DMS53 (cell line): ENCODE results near the gene PNCK.
"Not testable (repeated sequence)": the region's sequence is repeated elsewhere in the genome, so short reads cannot be mapped to it uniquely, and the experiment has no call there.

ENCODE experiments used
- DNase-seq: peaks from one replicate; lab custom pipeline; 2025; lab: John Stamatoyannopoulos, UW

The PNCK gene

DNA sequence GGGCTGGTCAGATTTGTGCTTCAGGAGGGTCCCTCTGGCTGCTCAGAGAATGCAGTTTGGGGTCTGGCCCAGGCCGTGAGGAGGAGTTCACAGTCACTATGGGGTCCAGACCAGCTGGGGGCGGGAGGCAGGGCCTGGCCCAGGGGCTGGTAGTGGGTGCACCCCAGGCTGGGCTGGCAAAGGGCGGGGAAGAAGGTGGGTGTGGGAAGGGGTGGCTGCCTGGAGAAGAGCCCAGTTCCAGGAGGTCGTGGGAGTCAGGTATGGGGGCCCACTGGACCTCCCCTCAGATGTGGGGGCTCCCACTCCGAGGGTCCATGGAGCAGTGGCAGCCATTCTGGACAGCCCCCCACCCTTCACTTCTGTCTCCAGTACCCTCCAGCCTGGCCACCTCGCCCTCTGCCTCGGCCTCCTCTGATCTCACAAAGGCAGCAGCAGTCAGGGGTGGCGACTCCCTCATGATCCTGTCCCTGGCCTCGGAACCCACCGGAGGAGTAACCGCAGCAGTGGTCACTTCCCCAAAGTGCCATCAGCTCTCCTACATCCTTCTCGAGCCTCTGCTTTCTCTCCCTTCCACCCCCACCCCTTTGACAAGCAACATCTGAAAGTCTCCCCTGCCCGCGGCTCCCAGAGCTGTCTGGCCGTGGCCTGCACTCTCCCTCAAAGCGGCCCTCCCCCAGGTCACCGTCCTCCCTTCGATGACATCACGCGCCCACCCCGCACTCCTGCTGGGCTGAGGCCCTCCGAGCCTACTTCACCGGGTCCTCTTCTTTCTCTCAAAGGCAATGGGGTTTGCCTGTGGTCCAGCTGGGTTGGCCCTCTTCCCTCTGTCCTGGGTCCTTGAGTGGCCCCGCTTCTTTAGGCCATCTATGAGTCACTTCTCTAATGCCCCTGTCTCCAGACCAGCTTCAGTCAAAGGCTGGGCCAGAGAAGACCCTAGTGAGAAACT, 12.4 kb upstream of the PNCK start:
- DNase-seq, result no peak

GRCh38 chrX:153685156-153685536, 11.5 kb upstream of the PNCK start:
- no peak for DNase-seq

GRCh38 chrX:153684467-153685155, 11.0 kb upstream of the PNCK start:
- no peak for DNase-seq

GRCh38 chrX:153683486-153683885, 9.9 kb upstream of the PNCK start:
- DNase-seq, result not testable (repeated sequence)

GRCh38 chrX:153681175-153681574, 7.6 kb upstream of the PNCK start:
- DNase-seq, result no peak

DNA sequence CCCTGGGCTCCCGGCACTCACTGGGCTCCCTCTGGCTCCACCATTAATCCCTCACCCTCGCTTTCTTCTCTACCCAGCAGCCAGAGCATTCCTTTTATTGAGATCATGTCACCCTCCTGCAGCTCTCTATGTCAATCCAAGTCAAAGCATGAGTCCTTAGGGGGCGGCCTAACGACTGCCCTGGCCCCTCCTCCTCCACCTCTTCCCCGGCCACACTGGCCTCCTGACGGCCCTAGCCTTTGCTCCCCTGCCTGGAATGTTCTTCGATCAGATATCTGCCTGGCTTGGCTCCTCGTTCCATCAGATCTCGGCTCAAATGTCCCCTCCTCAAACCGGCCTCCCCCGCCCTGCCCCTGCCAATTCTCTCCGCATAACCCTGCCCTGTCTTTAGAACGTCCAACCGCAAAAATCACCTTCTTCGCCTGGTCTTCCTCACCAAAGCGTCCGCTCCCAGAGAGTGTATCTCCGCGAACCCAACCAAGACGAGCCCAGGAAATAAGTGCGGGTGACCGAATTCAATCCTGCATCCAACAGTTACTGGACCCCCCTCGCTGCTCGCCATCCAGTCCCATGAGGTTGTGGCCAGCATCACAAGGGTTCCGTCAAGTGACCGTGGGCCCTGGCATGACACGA, 722 bp upstream of the PNCK start:
- no peak for DNase-seq

- DNase-seq, result no peak
Measured at GRCh38 chrX:153672531-153673427, 834 bp downstream of the PNCK start.

DNA sequence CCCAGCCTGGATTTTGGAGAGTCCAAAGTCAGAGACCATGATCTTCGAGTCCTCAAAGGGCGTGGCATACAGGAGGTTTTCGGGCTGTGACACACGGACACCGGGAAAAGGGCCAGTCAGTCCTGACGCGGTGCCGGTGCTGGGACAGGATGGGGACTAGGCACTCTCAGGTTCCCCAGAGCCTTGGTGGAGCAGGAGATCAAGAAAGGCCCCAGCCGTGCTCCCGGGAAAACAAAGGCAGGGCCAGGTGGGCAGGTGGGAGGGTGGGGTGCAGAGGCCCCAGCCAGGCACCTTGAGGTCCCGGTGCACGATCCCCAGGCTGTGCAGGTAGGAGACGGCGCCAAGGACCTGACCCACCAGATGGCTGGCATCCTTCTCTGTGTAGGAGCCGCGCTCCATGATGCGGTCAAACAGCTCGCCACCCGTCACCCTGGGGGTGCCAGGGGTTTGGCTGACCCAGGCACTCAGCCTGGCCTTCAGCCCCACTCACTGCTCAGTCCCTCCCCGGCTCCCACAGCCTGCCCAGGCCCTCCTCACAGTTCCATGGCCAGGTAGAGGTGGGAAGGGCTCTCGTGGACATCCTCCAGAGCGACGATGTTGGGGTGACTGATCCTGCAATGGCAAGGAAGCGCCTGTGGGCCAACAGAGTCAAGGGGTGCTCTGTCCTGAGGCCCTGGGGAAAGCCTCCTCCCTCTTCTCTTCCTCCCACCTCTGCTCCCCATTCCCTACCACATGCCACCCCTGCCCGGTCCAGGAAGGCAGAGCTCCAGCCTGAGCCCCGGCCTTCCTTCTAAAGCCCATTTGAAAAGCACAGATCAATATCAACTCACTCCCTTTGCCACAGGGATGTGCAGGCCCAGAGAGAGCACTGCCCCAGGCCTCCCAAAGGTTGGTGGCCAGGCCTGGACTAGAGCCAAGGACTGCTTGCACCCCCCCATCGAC, 1.8 kb downstream of the PNCK start:
- no peak for DNase-seq

DNA sequence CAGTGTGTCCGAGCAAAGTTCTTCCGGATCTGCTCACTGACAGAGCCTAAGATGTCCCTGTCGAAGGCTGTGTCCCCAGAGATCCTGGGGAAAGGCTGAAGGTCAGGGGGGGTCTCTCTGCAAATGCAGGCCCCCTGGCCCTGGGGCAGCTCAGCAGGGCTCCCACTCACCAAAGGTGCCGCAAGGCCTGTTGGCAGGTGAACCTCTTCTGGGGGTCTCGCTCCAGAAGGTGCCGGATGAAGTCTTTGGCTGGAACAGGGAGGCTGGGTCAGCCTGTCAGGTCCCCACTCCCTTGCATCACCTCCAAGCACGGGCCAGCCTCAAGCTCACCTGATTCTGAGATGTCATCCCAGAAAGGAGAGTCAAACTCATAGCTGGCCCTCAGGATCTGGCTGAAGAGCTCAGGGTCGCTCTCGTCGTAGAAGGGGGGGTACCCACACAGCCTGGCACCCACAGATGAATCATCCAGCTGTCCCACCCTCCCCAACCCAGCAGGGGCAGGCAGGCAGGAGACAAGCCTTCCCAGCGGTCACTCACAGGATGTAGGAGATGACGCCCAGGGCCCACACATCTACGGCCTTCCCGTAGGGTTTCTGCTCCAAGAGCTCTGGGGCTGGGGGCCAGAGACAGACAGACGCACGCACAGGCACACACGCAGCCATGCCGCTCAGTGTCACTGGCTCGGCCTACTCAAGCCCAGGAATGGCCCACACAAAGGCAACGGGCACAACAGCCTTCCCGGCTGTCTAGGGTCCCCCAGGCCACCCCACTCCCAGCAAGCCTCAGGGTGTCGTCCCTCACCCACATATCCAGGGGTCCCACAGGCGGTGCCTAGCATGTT, 2.6 kb downstream of the PNCK start:
- DNase-seq, result no peak

DNA sequence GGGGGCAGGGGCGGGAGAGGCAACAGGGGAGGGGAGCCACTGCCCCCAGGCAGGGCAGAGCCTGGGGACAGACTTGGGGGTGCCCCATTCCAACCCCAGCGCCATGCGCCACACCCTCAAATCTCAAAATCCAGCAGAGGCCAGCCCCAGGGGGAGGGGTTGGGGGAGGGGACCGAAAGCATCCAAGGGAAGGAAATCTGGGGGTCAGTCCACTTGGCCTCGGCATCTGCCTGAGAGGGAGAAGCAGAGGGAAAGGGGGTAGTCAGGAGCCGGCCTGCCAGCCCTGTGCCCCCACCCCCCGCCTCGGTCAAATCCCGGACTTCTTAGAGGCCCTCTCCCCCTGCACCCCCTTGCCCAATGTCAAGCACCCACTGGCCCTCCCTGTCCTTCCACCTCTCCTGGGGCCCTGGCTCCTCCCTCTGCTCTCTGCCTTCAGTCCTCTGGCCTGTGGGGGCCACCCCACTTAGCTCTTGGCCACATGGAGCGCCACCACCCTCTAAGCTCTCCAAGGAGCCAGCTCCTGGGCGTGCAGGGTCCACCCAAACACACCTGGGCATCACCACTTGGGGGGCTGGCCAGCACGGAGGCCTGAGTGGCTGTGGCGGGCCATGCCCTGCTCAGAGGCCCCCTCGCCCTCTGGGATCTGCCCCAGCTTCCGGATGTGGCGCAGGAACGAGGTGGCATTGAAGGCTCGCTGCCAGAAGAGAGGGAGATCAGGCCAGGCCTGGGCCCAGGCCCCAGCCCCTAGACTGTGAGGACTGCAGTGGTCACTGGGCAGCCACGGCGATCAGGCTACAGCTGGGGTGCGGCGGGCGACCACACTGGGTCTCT, 3.5 kb downstream of the PNCK start:
- DNase-seq, result no peak

- peak; percentile 26 for DNase-seq
Measured at GRCh38 chrX:153669174-153669890, 4.3 kb downstream of the PNCK start.

- DNase-seq, result no peak
Measured at GRCh38 chrX:153668423-153669173, 5.0 kb downstream of the PNCK start.

- peak; percentile 85 for DNase-seq
Measured at GRCh38 chrX:153667956-153668396, 5.6 kb downstream of the PNCK start.

GRCh38 chrX:153667281-153667955, 6.2 kb downstream of the PNCK start:
- peak; percentile 51 for DNase-seq

GRCh38 chrX:153665726-153666306, 7.8 kb downstream of the PNCK start:
- no peak for DNase-seq

- no peak for DNase-seq
Measured at GRCh38 chrX:153662266-153662665, 11.3 kb downstream of the PNCK start.
